ENCODE data around the gene SETSIP. TPM values are rescaled to one million over a fixed set of nuclear protein-coding genes. Genes with fewer than 3 reads are reported as not detected.

Gene SETSIP
- total RNA-seq, 4 donors from 2014 or later: not detected

- TF ChIP-seq CTCF (IDR thresholded peaks at IDR 0.05) (no peak), EP300 (IDR thresholded peaks at IDR 0.05; ENCODE audit: low read depth) (no peak), POLR2A (IDR thresholded peaks at IDR 0.05) (no peak), POLR2AphosphoS5 (IDR thresholded peaks at IDR 0.05) (no peak)
- peaks cover 0 to 15% of the 10 kb centered on the region in 2 donors for H3K9me3 ChIP-seq
- WGBS, 2 donors (ENCODE audit: low coverage in 1 of 2): 91 to 94% methylated on average over 4 of the region's 4 CpGs
- no peaks in the 10 kb centered on the region for H3K36me3 ChIP-seq
- no peaks in the 10 kb centered on the region for H3K27me3 ChIP-seq
- in situ Hi-C loops (cut with MboI; ENCODE audit: low pct_ligation_motif_present in 1 of 4, low pct_unique_long_range_greater_than_20kb in 1 of 4, low sequenced_read_pairs in 3 of 4): no loop called here
- intact Hi-C loops (cut with DNase I; ENCODE audit: low total_unique reads): no loop called here
- H3K4me1 ChIP-seq: peaks cover 0 to 7% (median 0%) of the 10 kb centered on the region in 4 donors
- DNase-seq: no peak
- no peak overlapping the region for H3K4me3 ChIP-seq
- H3K27ac ChIP-seq: no peak overlapping the region
Observed at GRCh38 chr1:92085727-92086126, 10.5 kb upstream of the SETSIP start.

DNA sequence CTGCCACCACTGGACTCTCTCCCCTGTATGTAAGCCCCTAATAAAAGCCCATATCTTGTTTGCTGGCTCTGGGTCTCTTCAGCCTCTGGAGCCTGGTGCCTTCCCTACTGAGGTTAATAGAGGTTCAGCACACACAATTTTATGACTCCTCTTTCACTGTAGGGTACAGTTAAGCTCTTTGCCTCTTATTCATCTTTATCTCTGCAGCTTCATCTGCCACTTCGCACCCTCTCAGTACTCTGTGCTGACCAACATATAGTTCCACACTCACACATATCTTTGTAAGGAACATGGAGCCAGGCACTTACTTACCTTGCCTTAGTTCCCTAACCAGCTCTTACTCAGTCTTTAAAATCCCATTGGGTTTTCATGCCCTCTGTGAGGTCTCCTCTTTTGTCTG lies 9.4 kb upstream of the SETSIP start:
- no peak overlapping the region for H3K27ac ChIP-seq
- in situ Hi-C loops (cut with MboI; ENCODE audit: low pct_ligation_motif_present in 1 of 4, low pct_unique_long_range_greater_than_20kb in 1 of 4, low sequenced_read_pairs in 3 of 4) (no loop called here), intact Hi-C loops (cut with DNase I; ENCODE audit: low total_unique reads) (no loop called here)
- H3K27me3 ChIP-seq: no peaks in the 10 kb centered on the region
- TF ChIP-seq EP300 (IDR thresholded peaks at IDR 0.05; ENCODE audit: low read depth): no peak
- no peak for TF ChIP-seq CTCF (IDR thresholded peaks at IDR 0.05)
- TF ChIP-seq POLR2A (IDR thresholded peaks at IDR 0.05): no peak
- 94% methylated on average over 1 of the region's 1 CpG; no CpG with 5 or more reads in 1 of the 2 donors for WGBS, 2 donors (ENCODE audit: low coverage in 1 of 2)
- H3K9me3 ChIP-seq: peaks cover 0 to 15% of the 10 kb centered on the region in 2 donors
- no peak overlapping the region for H3K4me3 ChIP-seq
- DNase-seq: no peak
- H3K36me3 ChIP-seq: no peaks in the 10 kb centered on the region
- peaks cover 0 to 10% (median 0%) of the 10 kb centered on the region in 4 donors for H3K4me1 ChIP-seq

GRCh38 chr1:92081031-92081430 lies 5.8 kb upstream of the SETSIP start:
- Histone ChIP-seq H3K4me1 (peaks cover 0 to 11% (median 0%) of the 10 kb centered on the region in 4 donors), H3K36me3 (no peaks in the 10 kb centered on the region), H3K4me3 (peak overlapping the region; percentile 45 to 86 (median 66)), H3K27me3 (no peaks in the 10 kb centered on the region), H3K9me3 (peaks cover 0 to 8% of the 10 kb centered on the region in 2 donors), H3K27ac (peak overlapping the region; percentile 71 to 82 (median 82))
- no peak for DNase-seq
- in situ Hi-C loops (cut with MboI; ENCODE audit: low pct_ligation_motif_present in 1 of 4, low pct_unique_long_range_greater_than_20kb in 1 of 4, low sequenced_read_pairs in 3 of 4): no loop called here
- TF ChIP-seq POLR2A (IDR thresholded peaks at IDR 0.05): no peak
- no peak for TF ChIP-seq EP300 (IDR thresholded peaks at IDR 0.05; ENCODE audit: low read depth)
- TF ChIP-seq CTCF (IDR thresholded peaks at IDR 0.05): no peak
- TF ChIP-seq POLR2AphosphoS5 (IDR thresholded peaks at IDR 0.05): no peak
- intact Hi-C loops (cut with DNase I; ENCODE audit: low total_unique reads): no loop called here
- 20 to 28% methylated on average over 4 of the region's 4 CpGs for whole genome bisulfite sequencing, 2 donors (ENCODE audit: low coverage in 1 of 2)

DNA sequence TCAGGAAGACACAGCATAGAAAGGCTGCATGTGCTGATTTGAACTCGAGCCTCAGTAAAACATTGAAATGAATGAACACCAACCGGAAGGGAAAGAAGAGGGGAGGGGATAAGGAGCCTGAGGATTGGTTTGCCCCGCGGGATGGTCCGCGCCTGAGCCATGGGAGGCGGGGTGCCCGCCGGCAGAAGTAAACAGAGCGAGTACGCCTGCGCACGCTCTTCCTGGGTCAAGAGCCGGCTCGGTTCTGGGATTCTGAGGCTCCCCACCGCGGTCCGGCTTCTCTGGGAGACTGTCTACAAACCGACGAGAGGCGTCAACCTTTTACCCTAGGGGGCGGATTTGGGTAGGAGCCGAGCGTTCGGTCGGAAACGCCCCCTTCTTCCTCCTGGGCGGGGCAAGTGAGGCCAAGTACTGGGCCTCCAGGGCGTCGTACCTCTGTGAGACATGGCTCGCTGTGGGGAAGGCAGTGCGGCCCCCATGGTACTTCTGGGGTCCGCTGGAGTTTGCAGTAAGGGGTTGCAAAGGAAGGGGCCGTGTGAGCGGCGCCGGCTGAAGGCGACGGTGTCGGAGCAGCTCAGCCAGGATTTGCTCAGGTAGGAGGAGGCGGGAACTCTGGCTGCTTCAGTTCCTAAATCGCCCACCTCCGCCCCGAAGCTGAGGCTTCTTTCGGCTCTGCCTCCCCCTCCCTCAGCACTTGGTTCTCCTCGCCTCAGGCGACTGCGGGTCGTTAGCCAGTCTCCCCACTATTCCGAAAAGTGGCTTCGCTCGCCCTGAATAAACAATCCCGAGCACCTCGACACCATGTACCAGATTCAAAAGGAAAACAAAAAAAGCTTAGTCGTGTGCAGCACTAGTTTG lies 5.1 kb upstream of the SETSIP start, which contains the start of gene BTBD8:
Gene BTBD8 (plus strand): TSS at position 218 of the 858 bp plus-strand sequence. CDS start 227 bp downstream, at position 445.
- TF ChIP-seq CTCF (IDR thresholded peaks at IDR 0.05) (no peak), EP300 (IDR thresholded peaks at IDR 0.05; ENCODE audit: low read depth) (no peak), POLR2A (IDR thresholded peaks at IDR 0.05) (peak; percentile 56), POLR2AphosphoS5 (IDR thresholded peaks at IDR 0.05) (peak; percentile 42 to 54 (median 49))
- Histone ChIP-seq H3K9me3 (peaks cover 0 to 2% of the 10 kb centered on the region in 2 donors), H3K36me3 (no peaks in the 10 kb centered on the region), H3K27ac (peak within 1 kb of the TSS; percentile 71 to 82 (median 82)), H3K27me3 (no peaks in the 10 kb centered on the region), H3K4me1 (peaks cover 0 to 11% (median 0%) of the 10 kb centered on the region in 4 donors), H3K4me3 (peak within 1 kb of the TSS; percentile 45 to 86 (median 66))
- in situ Hi-C loops (cut with MboI; ENCODE audit: low pct_ligation_motif_present in 1 of 4, low pct_unique_long_range_greater_than_20kb in 1 of 4, low sequenced_read_pairs in 3 of 4): no loop called here
- 0 to 1% methylated on average over 3 to 55 of the region's 55 CpGs for WGBS, 2 donors (ENCODE audit: low coverage in 1 of 2)
- DNase-seq: peak; percentile 87
- intact Hi-C loops (cut with DNase I; ENCODE audit: low total_unique reads): no loop called here

All from transverse colon (tissue), 4 donors.